Esophagus muscularis mucosa (tissue), 4 donors: ENCODE results near the gene RABEPK. TPM values are rescaled to one million over a fixed set of nuclear protein-coding genes. Genes with fewer than 3 reads are reported as not detected.

Experiments
- DNase-seq: peaks from one replicate; pipeline ENCODE4 v3.0.0-alpha.2; 2017; ENCODE audit errors: extremely low spot score
- H3K27ac ChIP-seq, 4 donors: fragments of 200-600 bp; sonication (generic); replicated peaks in 1 of 4; 1 replicate in 3 of 4; 2 replicates in 1 of 4; pipeline ENCODE4 v1.5.1; 2016 to 2019; ENCODE audit warnings: mild to moderate bottlenecking in 1 of 4
- H3K27me3 ChIP-seq, 4 donors: fragments of 200-600 bp; sonication (generic); one replicate each; pipeline versions ENCODE4 v1.5.1 to v1.6.0; 2016 to 2019
- H3K36me3 ChIP-seq, 4 donors: fragments of 200-600 bp; sonication (generic); one replicate each; pipeline ENCODE4 v1.5.1; 2016 to 2019
- H3K4me1 ChIP-seq, 4 donors: fragments of 200-600 bp; sonication (generic); one replicate each; pipeline ENCODE4 v1.5.1; 2016 to 2019
- H3K4me3 ChIP-seq, 4 donors: fragments of 200-600 bp; sonication (generic); 1 replicate in 2 of 4; 2 replicates in 2 of 4; pipeline ENCODE4 v1.5.1; 2016 to 2019; ENCODE audit warnings: mild to moderate bottlenecking in 4 of 4, moderate library complexity in 1 of 4
- H3K9me3 ChIP-seq, 4 donors: fragments of 200-600 bp; sonication (generic); 1 replicate in 3 of 4; 2 replicates in 1 of 4; pipeline ENCODE4 v1.5.1; 2016 to 2019
- CTCF ChIP-seq, 3 experiments: fragments of 200-600 bp in 2 of 3; fragments of 450-650 bp in 1 of 3; sonication (generic) in 2 of 3; IDR thresholded peaks; one replicate each; pipeline ENCODE4 v1.5.1; 2017 to 2019; ENCODE audit warnings: antibody characterized with exemption in 3 of 3, mild to moderate bottlenecking in 2 of 3, moderate library complexity in 1 of 3
- EP300 ChIP-seq: sonication (generic); formaldehyde crosslinking; IDR thresholded peaks from one replicate; pipeline ENCODE4 v1.6.1; 2017; ENCODE audit warnings: antibody characterized with exemption
- POLR2A ChIP-seq: fragments of 450-650 bp; IDR thresholded peaks from one replicate; pipeline ENCODE4 v1.6.1; 2017; ENCODE audit warnings: antibody characterized with exemption, moderate library complexity, mild to moderate bottlenecking, low read depth
- POLR2AphosphoS5 ChIP-seq, 2 donors: sonication (generic); formaldehyde crosslinking; IDR thresholded peaks; one replicate each; pipeline ENCODE4 v1.6.1; 2017; ENCODE audit warnings: antibody characterized with exemption in 2 of 2
- WGBS: methylation state at CpG from one replicate; pipeline ENCODE4 v1.1.5; 2018; 5-methylcytosine and 5-hydroxymethylcytosine counted together
- intact Hi-C: fragments of 100-400 bp; cut with DNase I; formaldehyde crosslinking; loops from one replicate; pipeline ENCODE4 v1.15.1; 2023
- total RNA-seq, 4 donors: library from RNA; depleted of rRNA; stranded (reverse); fragments of >200 nt; gene quantifications; one replicate each; pipeline versions ENCODE4 v1.1.0 to v1.2.1, GENCODE V29; 2016

The RABEPK gene
- total RNA-seq, 4 donors from 2014 or later = 11.2 to 21.6 (median 13.7) TPM

- Histone ChIP-seq H3K27ac (no peak overlapping the region), H3K27me3 (no peaks in the 10 kb centered on the region), H3K4me1 (peaks cover 57 to 67% (median 63%) of the 10 kb centered on the region in 4 donors), H3K36me3 (peaks cover 37 to 58% (median 46%) of the 10 kb centered on the region in 4 donors), H3K4me3 (peak overlapping the region; percentile 84 to 86 (median 85)), H3K9me3 (no peaks in the 10 kb centered on the region)
- DNase-seq = no peak
- 85% methylated on average over 14 of the region's 14 CpGs for WGBS
- intact Hi-C loops = no loop called here
- TF ChIP-seq POLR2AphosphoS5 (IDR thresholded peaks at IDR 0.05) = no peak
- no peak for TF ChIP-seq POLR2A
- TF ChIP-seq EP300 = no peak
- TF ChIP-seq CTCF (IDR thresholded peaks at IDR 0.05) = no peak
Observed at GRCh38 chr9:125238915-125239446, 38.6 kb downstream of the RABEPK start.

- Histone ChIP-seq H3K36me3 (peaks cover 36 to 53% (median 42%) of the 10 kb centered on the region in 4 donors), H3K27ac (peak overlapping the region; percentile 93 to 95 (median 94)), H3K4me3 (peak overlapping the region; percentile 84 to 86 (median 85)), H3K4me1 (peaks cover 55 to 63% (median 61%) of the 10 kb centered on the region in 4 donors), H3K27me3 (no peaks in the 10 kb centered on the region), H3K9me3 (no peaks in the 10 kb centered on the region)
- intact Hi-C loops = loop anchor here (2.0 to 10.0 kb wide), 3 partner anchors 39 to 125 kb away; partner anchors contain the start of genes RABEPK and SCAI
- no peak for DNase-seq
- TF ChIP-seq EP300 (no peak), POLR2A (no peak), CTCF (IDR thresholded peaks at IDR 0.05) (no peak), POLR2AphosphoS5 (IDR thresholded peaks at IDR 0.05) (no peak)
- 15% methylated on average over 8 of the region's 8 CpGs for WGBS
Observed at GRCh38 chr9:125239631-125240597, 39.6 kb downstream of the RABEPK start.

- H3K9me3 ChIP-seq = no peaks in the 10 kb centered on the region
- no peak for DNase-seq
- intact Hi-C loops = loop anchor here (2.0 to 10.0 kb wide), 3 partner anchors 40 to 124 kb away; partner anchors contain the start of genes RABEPK and SCAI
- H3K27me3 ChIP-seq = no peaks in the 10 kb centered on the region
- peaks cover 48 to 56% (median 54%) of the 10 kb centered on the region in 4 donors for H3K4me1 ChIP-seq
- TF ChIP-seq POLR2A (no peak), POLR2AphosphoS5 (IDR thresholded peaks at IDR 0.05) (no peak), EP300 (no peak), CTCF (IDR thresholded peaks at IDR 0.05) (no peak)
- peaks cover 29 to 46% (median 37%) of the 10 kb centered on the region in 4 donors for H3K36me3 ChIP-seq
- under 1% methylated on average over 24 of the region's 33 CpGs for WGBS
- H3K27ac ChIP-seq = peak overlapping the region; percentile 93 to 95 (median 94)
- H3K4me3 ChIP-seq = peak overlapping the region; percentile 84 to 86 (median 85)
Observed at GRCh38 chr9:125240649-125240999, 40.3 kb downstream of the RABEPK start.

- intact Hi-C loops = loop anchor here (2.0 to 10.0 kb wide), 3 partner anchors 40 to 124 kb away; partner anchors contain the start of genes RABEPK and SCAI
- H3K4me1 ChIP-seq = peaks cover 42 to 50% (median 48%) of the 10 kb centered on the region in 4 donors
- H3K36me3 ChIP-seq = peaks cover 25 to 39% (median 31%) of the 10 kb centered on the region in 4 donors
- peak within 1 kb of the TSS; percentile 95 to 96 (median 95) for H3K27ac ChIP-seq
- TF ChIP-seq POLR2A (peak; percentile 93), CTCF (IDR thresholded peaks at IDR 0.05) (peak in 2 of 3 experiments; percentile 12 to 20), POLR2AphosphoS5 (IDR thresholded peaks at IDR 0.05) (peak; percentile 98 to 100), EP300 (no peak)
- WGBS = 0% methylated on average over 27 of the region's 59 CpGs
- peak within 1 kb of the TSS; percentile 84 to 86 (median 85) for H3K4me3 ChIP-seq
- no peaks in the 10 kb centered on the region for H3K9me3 ChIP-seq
- no peaks in the 10 kb centered on the region for H3K27me3 ChIP-seq
- DNase-seq = peak; percentile 100
Observed at GRCh38 chr9:125241000-125241862, 40.9 kb downstream of the RABEPK start, which contains the start of gene HSPA5. Gene HSPA5 (minus strand): TSS chr9:125241343. CDS start chr9:125241126, 217 bp downstream.
